IMR-90 (cell line): ENCODE measurements around the gene SLC4A7. TPM values are rescaled to one million over a fixed set of nuclear protein-coding genes. Genes with fewer than 3 reads are reported as not detected.

Experiments used
- ATAC-seq: fragments of 200-7000 bp; cut with Tn5 transposase; 2 replicates; pipeline ENCODE4 v1.9.1; 2020; ENCODE audit warnings: low read depth, mild to moderate bottlenecking, moderate library complexity
- BruUV-seq: library from RNA; stranded (reverse); fragments of 400-500 nt; replicated peaks from 2 replicates; lab custom pipeline; 2021; lab: Mats Ljungman, UMichigan
- CTCF ChIA-PET: fragments of 300-600 bp; formaldehyde crosslinking; extraction: SDS; loops from one replicate; lab custom pipeline; 2021; ENCODE audit warnings: antibody characterized with exemption; lab: Yijun Ruan, JAX
- POLR2A ChIA-PET: fragments of 300-600 bp; sonication (Branson Sonifier 250); formaldehyde crosslinking; loops from one replicate; lab custom pipeline; 2022; ENCODE audit warnings: antibody characterized with exemption; ENCODE audit not compliant: unreplicated experiment; lab: Charles Lee
- DNase-seq: peaks from one replicate; pipeline ENCODE4 v3.0.0; 2013
- H2AFZ ChIP-seq: replicated peaks from 2 replicates; pipeline ENCODE3; 2013; ENCODE audit warnings: low read length, mild to moderate bottlenecking; ENCODE audit not compliant: poor library complexity
- H2AK5ac ChIP-seq: 2 replicates; pipeline ENCODE4 v1.6.1; 2013; ENCODE audit warnings: low read depth, low read length, inconsistent platforms
- H2AK9ac ChIP-seq: replicated peaks from 2 replicates; pipeline ENCODE3; 2013; ENCODE audit warnings: mild to moderate bottlenecking, low read depth, low read length, moderate library complexity; ENCODE audit not compliant: poor library complexity
- H2BK120ac ChIP-seq: 2 replicates; pipeline ENCODE4 v1.6.1; 2013; ENCODE audit warnings: low read depth, low read length, inconsistent platforms
- H2BK15ac ChIP-seq: 3 replicates; pipeline ENCODE4 v1.6.1; 2013; ENCODE audit warnings: low read depth, low read length, inconsistent platforms
- H2BK20ac ChIP-seq: 2 replicates; pipeline ENCODE4 v1.6.1; 2013; ENCODE audit warnings: low read depth, mild to moderate bottlenecking, inconsistent platforms, low read length, moderate library complexity
- H2BK5ac ChIP-seq: 2 replicates; pipeline ENCODE4 v1.6.1; 2013; ENCODE audit warnings: mild to moderate bottlenecking, low read depth, low read length, inconsistent platforms; ENCODE audit not compliant: poor library complexity, severe bottlenecking
- H3K14ac ChIP-seq: replicated peaks from 2 replicates; pipeline ENCODE4 v1.6.1; 2013; ENCODE audit warnings: low read depth, low read length, inconsistent platforms
- H3K18ac ChIP-seq: 2 replicates; pipeline ENCODE4 v1.6.1; 2013; ENCODE audit warnings: low read depth, low read length, control low read depth
- H3K23ac ChIP-seq: 2 replicates; pipeline ENCODE4 v1.6.1; 2013; ENCODE audit warnings: low read depth, low read length, inconsistent platforms
- H3K27ac ChIP-seq: 2 replicates; pipeline ENCODE4 v1.5.1; 2013; ENCODE audit warnings: mild to moderate bottlenecking, control low read depth, low read length; ENCODE audit not compliant: insufficient read depth
- H3K27me3 ChIP-seq: 2 replicates; pipeline ENCODE4 v1.6.1; 2013; ENCODE audit warnings: low read length; ENCODE audit not compliant: control insufficient read depth, insufficient read depth
- H3K36me3 ChIP-seq: 2 replicates; pipeline ENCODE4 v1.6.1; 2013; ENCODE audit warnings: low read length, mixed read lengths; ENCODE audit not compliant: control insufficient read depth, insufficient read depth
- H3K4ac ChIP-seq: 2 replicates; pipeline ENCODE4 v1.6.1; 2013; ENCODE audit warnings: low read depth, low read length, inconsistent platforms
- H3K4me1 ChIP-seq: 2 replicates; pipeline ENCODE4 v1.6.1; 2013; ENCODE audit warnings: low read length, mixed read lengths; ENCODE audit not compliant: control insufficient read depth, insufficient read depth
- H3K4me2 ChIP-seq: 2 replicates; pipeline ENCODE4 v1.6.1; 2013; ENCODE audit warnings: low read depth, mild to moderate bottlenecking, control low read depth, low read length, moderate library complexity
- H3K4me3 ChIP-seq: 2 replicates; pipeline ENCODE4 v1.5.1; 2013; ENCODE audit warnings: low read depth, mild to moderate bottlenecking, control low read depth, low read length, moderate library complexity; ENCODE audit not compliant: insufficient read depth
- H3K56ac ChIP-seq: 2 replicates; pipeline ENCODE4 v1.6.1; 2013; ENCODE audit warnings: low read length, inconsistent platforms; ENCODE audit not compliant: insufficient read depth; ENCODE audit errors: extremely low read depth
- H3K79me1 ChIP-seq, 2 experiments: 2 replicates each; pipeline ENCODE4 v1.6.1; 2013; ENCODE audit warnings: low read length in 2 of 2, inconsistent platforms in 1 of 2, low read depth in 1 of 2
- H3K9ac ChIP-seq: 2 replicates; pipeline ENCODE4 v1.6.1; 2013; ENCODE audit warnings: low read depth, low read length, control low read depth
- H3K9me1 ChIP-seq: 2 replicates; pipeline ENCODE4 v1.6.1; 2013; ENCODE audit warnings: low read length, inconsistent platforms; ENCODE audit not compliant: insufficient read depth
- H3K9me3 ChIP-seq: 2 replicates; pipeline ENCODE4 v1.6.1; 2013; ENCODE audit warnings: low read length; ENCODE audit not compliant: control insufficient read depth, insufficient read depth
- H4K20me1 ChIP-seq: 2 replicates; pipeline ENCODE4 v1.6.1; 2013; ENCODE audit warnings: low read length, inconsistent platforms; ENCODE audit not compliant: insufficient read depth
- H4K5ac ChIP-seq: 2 replicates; pipeline ENCODE4 v1.6.1; 2013; ENCODE audit warnings: mild to moderate bottlenecking, low read depth, low read length, control low read depth
- H4K8ac ChIP-seq, 2 experiments: 2 replicates each; pipeline ENCODE4 v1.6.1; 2013; ENCODE audit warnings: low read depth in 2 of 2, low read length in 2 of 2, control low read depth in 1 of 2, inconsistent platforms in 1 of 2
- H4K91ac ChIP-seq: 2 replicates; pipeline ENCODE4 v1.6.1; 2013; ENCODE audit warnings: low read depth, low read length, inconsistent platforms; ENCODE audit not compliant: insufficient read depth
- CEBPB ChIP-seq: IDR thresholded peaks from 2 replicates; pipeline ENCODE4 v1.6.1; 2012; ENCODE audit warnings: low read depth, low read length, improper control_type of control experiment
- CHD1 ChIP-seq: IDR thresholded peaks from 2 replicates; pipeline ENCODE4 v1.6.1; 2012; ENCODE audit warnings: low read depth, low read length, improper control_type of control experiment
- USF2 ChIP-seq: fragments of 150-350 bp; IDR thresholded peaks from 2 replicates; pipeline ENCODE4 v1.6.1; 2017; ENCODE audit warnings: mild to moderate bottlenecking, antibody characterized with exemption, low read length, low read depth
- WGBS, 2 experiments: methylation state at CpG; one replicate each; pipeline versions ENCODE4 v1.1.5 to v1.1.7; 2013; ENCODE audit warnings: missing lambda C conversion rate in 2 of 2; ENCODE audit not compliant: insufficient read length in 1 of 2; ENCODE audit errors: extremely low coverage in 2 of 2; 5-methylcytosine and 5-hydroxymethylcytosine counted together
- dilution Hi-C: fragments of 300-500 bp; cut with HindIII; formaldehyde crosslinking; loops from one replicate; pipeline ENCODE4 v1.14.3; 2018; ENCODE audit warnings: low sequenced_read_pairs; ENCODE audit not compliant: unreplicated experiment
- in situ Hi-C: fragments of 300-500 bp; cut with MboI; formaldehyde crosslinking; loops from 3 replicates; pipeline ENCODE4 v1.14.3; 2019; ENCODE audit warnings: low sequenced_read_pairs, inconsistent platforms, mixed read lengths
- intact Hi-C: fragments of 100-400 bp; cut with micrococcal nuclease; formaldehyde crosslinking; loops from 2 replicates; pipeline ENCODE4 v1.10.0; 2022
- polyA plus RNA-seq, 3 experiments: library from polyadenylated mRNA; depleted of rRNA; stranded (reverse); fragments of >200 nt; gene quantifications; 2 replicates each; pipeline ENCODE4 v1.2.3, GENCODE V29; 2012; ENCODE audit warnings: low replicate concordance in 1 of 3
- total RNA-seq: library from RNA; depleted of rRNA; stranded (reverse); fragments of >200 nt; gene quantifications from 2 replicates; pipeline ENCODE4 v1.2.3, GENCODE V29; 2012

SLC4A7 gene
- total and polyA plus RNA-seq, 2 of the 4 experiments (the other 2 are of a cell fraction) = 17.7 to 50.4 TPM

GRCh38 chr3:27521872-27522265 lies 37.7 kb upstream of the SLC4A7 start:
- peaks cover 10% of the 10 kb centered on the region for H3K9me1 ChIP-seq
- TF ChIP-seq CHD1 (no peak), USF2 (no peak), CEBPB (0 out of 2 replicates have a peak, but pooled peaks have one; percentile 3)
- no peaks in the 10 kb centered on the region for H4K20me1 ChIP-seq
- H4K5ac ChIP-seq = peak overlapping the region; percentile 88; the same call in 1 of the 2 replicates
- H2BK120ac ChIP-seq = peak overlapping the region; percentile 78
- no TSS peak for BruUV-seq
- peak overlapping the region; percentile 94 for H2BK5ac ChIP-seq
- dilution Hi-C loops = no loop called here
- no peaks in the 10 kb centered on the region for H3K9me3 ChIP-seq
- H2AK9ac ChIP-seq = peak overlapping the region; percentile 66
- peak overlapping the region; percentile 77 for H3K4me2 ChIP-seq
- peaks cover 23% of the 10 kb centered on the region for H3K4me1 ChIP-seq
- CTCF ChIA-PET = interaction anchor here (0.7 to 1.6 kb wide), 4 partner anchors 9 to 159 kb away, joined by 3 to 6 read pairs (median 4); no protein-coding TSS in a partner anchor
- peak overlapping the region; percentile 71; the same call in 1 of the 2 replicates for H4K91ac ChIP-seq
- in situ Hi-C loops = no loop called here
- H3K18ac ChIP-seq = peak overlapping the region; percentile 98; the same call in 1 of the 2 replicates
- no peak overlapping the region for H3K4me3 ChIP-seq
- peak overlapping the region; percentile 5 to 67; a peak in 3 of 4 replicates for H4K8ac ChIP-seq
- ATAC-seq (no peak), DNase-seq (no peak)
- peak overlapping the region; percentile 90 for H2AK5ac ChIP-seq
- POLR2A ChIA-PET = no interaction called here
- peak overlapping the region; percentile 71 for H3K14ac ChIP-seq
- H3K56ac ChIP-seq = peak overlapping the region; percentile 8; the same call in 1 of the 2 replicates
- H2BK15ac ChIP-seq = peak overlapping the region; percentile 93
- no peaks in the 10 kb centered on the region for H3K36me3 ChIP-seq
- peak overlapping the region; percentile 89 for H2BK20ac ChIP-seq
- H3K4ac ChIP-seq = peak overlapping the region; percentile 79
- H3K23ac ChIP-seq = peak overlapping the region; percentile 62
- intact Hi-C loops = no loop called here
- peak overlapping the region; percentile 27 for H2AFZ ChIP-seq
- no peaks in the 10 kb centered on the region for H3K27me3 ChIP-seq
- no CpG with 5 or more reads among the region's 2 CpGs for WGBS, 2 experiments
- peaks cover 0 to 5% of the 10 kb centered on the region in 2 experiments; a peak in 1 of 4 replicates for H3K79me1 ChIP-seq
- H3K9ac ChIP-seq = no peak overlapping the region
- peak overlapping the region; percentile 33; the same call in 1 of the 2 replicates for H3K27ac ChIP-seq
